GM12864 (cell line): ENCODE results near the gene PARD3B.

ENCODE experiments used
- DNase-seq: peaks from one replicate; pipeline ENCODE4 v3.0.0-alpha.2; 2011; ENCODE audit warnings: low read depth
- H3K4me3 ChIP-seq: 2 replicates; pipeline ENCODE4 v1.5.1; 2011; ENCODE audit warnings: mild to moderate bottlenecking, low read depth, low read length, control low read depth
- CTCF ChIP-seq: IDR thresholded peaks from 2 replicates; pipeline ENCODE4 v1.5.1; 2011; ENCODE audit warnings: low read depth, mild to moderate bottlenecking, moderate library complexity, low read length, control low read depth, inconsistent platforms; ENCODE audit errors: missing control alignments

PARD3B gene

GRCh38 chr2:205495819-205496218, 950.5 kb downstream of the PARD3B start:
- TF ChIP-seq CTCF, result no peak
- H3K4me3 ChIP-seq, result no peak overlapping the region
- no peak for DNase-seq

- TF ChIP-seq CTCF, result no peak
- DNase-seq, result no peak
- no peak overlapping the region for H3K4me3 ChIP-seq
Measured at GRCh38 chr2:205496370-205496769, 951.1 kb downstream of the PARD3B start.

GRCh38 chr2:205496772-205497171, 951.5 kb downstream of the PARD3B start:
- no peak for TF ChIP-seq CTCF
- no peak for DNase-seq
- no peak overlapping the region for H3K4me3 ChIP-seq

GRCh38 chr2:205499006-205499405, 953.7 kb downstream of the PARD3B start:
- TF ChIP-seq CTCF, result no peak
- H3K4me3 ChIP-seq, result no peak overlapping the region
- no peak for DNase-seq

GRCh38 chr2:205500065-205500464, 954.8 kb downstream of the PARD3B start:
- TF ChIP-seq CTCF, result no peak
- no peak overlapping the region for H3K4me3 ChIP-seq
- no peak for DNase-seq

- TF ChIP-seq CTCF, result no peak
- DNase-seq, result no peak
- H3K4me3 ChIP-seq, result no peak overlapping the region
Measured at GRCh38 chr2:205500951-205501350, 955.7 kb downstream of the PARD3B start.

- no peak overlapping the region for H3K4me3 ChIP-seq
- no peak for DNase-seq
- no peak for TF ChIP-seq CTCF
Measured at GRCh38 chr2:205501826-205502225, 956.6 kb downstream of the PARD3B start.
